Measurements from ENCODE around the gene GRID2. TPM values are rescaled to one million over a fixed set of nuclear protein-coding genes. Genes with fewer than 3 reads are reported as not detected.

Gene GRID2
- polyA plus RNA-seq, 1 donor from 2014 or later = not detected

GRCh38 chr4:93002240-93002639, 698.5 kb downstream of the GRID2 start:
- Mint-ChIP-seq H3K4me1 (no peaks in the 10 kb centered on the region), H3K27me3 (no peaks in the 10 kb centered on the region), H3K36me3 (no peaks in the 10 kb centered on the region), H3K4me3 (no peak overlapping the region), H3K27ac (no peak overlapping the region), H3K9me3 (no peaks in the 10 kb centered on the region)

GRCh38 chr4:93016350-93016749, 712.6 kb downstream of the GRID2 start:
- Mint-ChIP-seq H3K27ac (no peak overlapping the region), H3K9me3 (peaks cover 0 to 2% (median 2%) of the 10 kb centered on the region in 3 donors), H3K4me1 (no peaks in the 10 kb centered on the region)

GRCh38 chr4:93018243-93018642, 714.5 kb downstream of the GRID2 start:
- no peaks in the 10 kb centered on the region for H3K36me3 Mint-ChIP-seq
- H3K4me1 Mint-ChIP-seq = no peaks in the 10 kb centered on the region
- no peak overlapping the region for H3K27ac Mint-ChIP-seq
- no peak overlapping the region for H3K4me3 Mint-ChIP-seq
- no peaks in the 10 kb centered on the region for H3K27me3 Mint-ChIP-seq
- peaks cover 0 to 2% (median 2%) of the 10 kb centered on the region in 3 donors for H3K9me3 Mint-ChIP-seq

More at GRCh38 chr4:93016350-93016749, 712.6 kb downstream of the GRID2 start:
- no peaks in the 10 kb centered on the region for H3K27me3 Mint-ChIP-seq
- no peaks in the 10 kb centered on the region for H3K36me3 Mint-ChIP-seq
- no peak overlapping the region for H3K4me3 Mint-ChIP-seq

- H3K9me3 Mint-ChIP-seq = peaks cover 0 to 2% (median 2%) of the 10 kb centered on the region in 3 donors
- H3K4me3 Mint-ChIP-seq = no peak overlapping the region
- H3K4me1 Mint-ChIP-seq = no peaks in the 10 kb centered on the region
- no peaks in the 10 kb centered on the region for H3K36me3 Mint-ChIP-seq
- no peaks in the 10 kb centered on the region for H3K27me3 Mint-ChIP-seq
- no peak overlapping the region for H3K27ac Mint-ChIP-seq
These were observed 715.0 kb downstream of the GRID2 start for GRCh38 chr4:93018806-93019205.

- Mint-ChIP-seq H3K4me3 (no peak overlapping the region), H3K27me3 (no peaks in the 10 kb centered on the region), H3K9me3 (peaks cover 3 to 5% (median 4%) of the 10 kb centered on the region in 3 donors), H3K27ac (no peak overlapping the region), H3K36me3 (no peaks in the 10 kb centered on the region), H3K4me1 (peaks cover 0 to 1% (median 0%) of the 10 kb centered on the region in 3 donors)
These were observed 726.0 kb downstream of the GRID2 start for GRCh38 chr4:93029769-93030168.

- peaks cover 0 to 1% (median 0%) of the 10 kb centered on the region in 3 donors for H3K4me1 Mint-ChIP-seq
- H3K9me3 Mint-ChIP-seq = peaks cover 3 to 4% (median 4%) of the 10 kb centered on the region in 3 donors
- H3K4me3 Mint-ChIP-seq = no peak overlapping the region
- H3K36me3 Mint-ChIP-seq = no peaks in the 10 kb centered on the region
- no peaks in the 10 kb centered on the region for H3K27me3 Mint-ChIP-seq
- H3K27ac Mint-ChIP-seq = peak overlapping the region in 1 of 3 donors; percentile 48
These were observed 726.9 kb downstream of the GRID2 start for GRCh38 chr4:93030670-93031069.

- peaks cover 0 to 1% (median 0%) of the 10 kb centered on the region in 3 donors for H3K4me1 Mint-ChIP-seq
- H3K4me3 Mint-ChIP-seq = no peak overlapping the region
- no peak overlapping the region for H3K27ac Mint-ChIP-seq
- H3K36me3 Mint-ChIP-seq = no peaks in the 10 kb centered on the region
- no peaks in the 10 kb centered on the region for H3K27me3 Mint-ChIP-seq
- H3K9me3 Mint-ChIP-seq = peaks cover 3 to 4% (median 4%) of the 10 kb centered on the region in 3 donors
These were observed 727.8 kb downstream of the GRID2 start for GRCh38 chr4:93031431-93032098.

GRCh38 chr4:93042746-93043145, 739.0 kb downstream of the GRID2 start:
- Mint-ChIP-seq H3K9me3 (peaks cover 0 to 4% (median 3%) of the 10 kb centered on the region in 3 donors), H3K27me3 (no peaks in the 10 kb centered on the region), H3K4me3 (no peak overlapping the region), H3K4me1 (no peaks in the 10 kb centered on the region), H3K36me3 (no peaks in the 10 kb centered on the region), H3K27ac (no peak overlapping the region)

- H3K9me3 Mint-ChIP-seq = peaks cover 0 to 4% (median 0%) of the 10 kb centered on the region in 3 donors
- H3K4me1 Mint-ChIP-seq = no peaks in the 10 kb centered on the region
- no peaks in the 10 kb centered on the region for H3K27me3 Mint-ChIP-seq
- no peak overlapping the region for H3K4me3 Mint-ChIP-seq
- no peaks in the 10 kb centered on the region for H3K36me3 Mint-ChIP-seq
- no peak overlapping the region for H3K27ac Mint-ChIP-seq
These were observed 749.4 kb downstream of the GRID2 start for GRCh38 chr4:93053140-93053539.

GRCh38 chr4:93061826-93062225, 758.1 kb downstream of the GRID2 start:
- H3K27me3 Mint-ChIP-seq = no peaks in the 10 kb centered on the region
- H3K4me3 Mint-ChIP-seq = no peak overlapping the region
- peaks cover 0 to 6% (median 1%) of the 10 kb centered on the region in 3 donors for H3K9me3 Mint-ChIP-seq
- no peaks in the 10 kb centered on the region for H3K36me3 Mint-ChIP-seq
- no peaks in the 10 kb centered on the region for H3K4me1 Mint-ChIP-seq
- H3K27ac Mint-ChIP-seq = no peak overlapping the region

GRCh38 chr4:93063325-93063724, 759.6 kb downstream of the GRID2 start:
- no peak overlapping the region for H3K27ac Mint-ChIP-seq
- H3K27me3 Mint-ChIP-seq = no peaks in the 10 kb centered on the region
- H3K4me3 Mint-ChIP-seq = no peak overlapping the region
- H3K9me3 Mint-ChIP-seq = peaks cover 0 to 6% (median 2%) of the 10 kb centered on the region in 3 donors
- no peaks in the 10 kb centered on the region for H3K4me1 Mint-ChIP-seq
- H3K36me3 Mint-ChIP-seq = no peaks in the 10 kb centered on the region

- no peaks in the 10 kb centered on the region for H3K27me3 Mint-ChIP-seq
- no peaks in the 10 kb centered on the region for H3K36me3 Mint-ChIP-seq
- no peak overlapping the region for H3K4me3 Mint-ChIP-seq
- H3K9me3 Mint-ChIP-seq = peaks cover 0 to 6% (median 2%) of the 10 kb centered on the region in 3 donors
- no peak overlapping the region for H3K27ac Mint-ChIP-seq
- no peaks in the 10 kb centered on the region for H3K4me1 Mint-ChIP-seq
These were observed 762.0 kb downstream of the GRID2 start for GRCh38 chr4:93065790-93066189.

- Mint-ChIP-seq H3K4me1 (no peaks in the 10 kb centered on the region), H3K36me3 (no peaks in the 10 kb centered on the region), H3K27ac (no peak overlapping the region)
These were observed 763.0 kb downstream of the GRID2 start for GRCh38 chr4:93066749-93067148.

GRCh38 chr4:93072292-93072691, 768.5 kb downstream of the GRID2 start:
- Mint-ChIP-seq H3K9me3 (peaks cover 4 to 5% (median 4%) of the 10 kb centered on the region in 3 donors), H3K36me3 (no peaks in the 10 kb centered on the region), H3K27me3 (no peaks in the 10 kb centered on the region), H3K4me3 (no peak overlapping the region), H3K27ac (no peak overlapping the region), H3K4me1 (no peaks in the 10 kb centered on the region)

More at GRCh38 chr4:93066749-93067148, 763.0 kb downstream of the GRID2 start:
- Mint-ChIP-seq H3K27me3 (no peaks in the 10 kb centered on the region), H3K9me3 (peaks cover 0 to 6% (median 2%) of the 10 kb centered on the region in 3 donors), H3K4me3 (no peak overlapping the region)

- Mint-ChIP-seq H3K36me3 (no peaks in the 10 kb centered on the region), H3K4me3 (no peak overlapping the region), H3K4me1 (no peaks in the 10 kb centered on the region), H3K9me3 (peaks cover 2 to 11% (median 4%) of the 10 kb centered on the region in 3 donors), H3K27me3 (no peaks in the 10 kb centered on the region), H3K27ac (no peak overlapping the region)
These were observed 776.5 kb downstream of the GRID2 start for GRCh38 chr4:93080316-93080715.
